ENCODE measurements around the gene DGKD. TPM values are rescaled to one million over a fixed set of nuclear protein-coding genes. Genes with fewer than 3 reads are reported as not detected.

Gene DGKD
- total RNA-seq, 1 donor from 2014 or later: 69.3 TPM

DNA sequence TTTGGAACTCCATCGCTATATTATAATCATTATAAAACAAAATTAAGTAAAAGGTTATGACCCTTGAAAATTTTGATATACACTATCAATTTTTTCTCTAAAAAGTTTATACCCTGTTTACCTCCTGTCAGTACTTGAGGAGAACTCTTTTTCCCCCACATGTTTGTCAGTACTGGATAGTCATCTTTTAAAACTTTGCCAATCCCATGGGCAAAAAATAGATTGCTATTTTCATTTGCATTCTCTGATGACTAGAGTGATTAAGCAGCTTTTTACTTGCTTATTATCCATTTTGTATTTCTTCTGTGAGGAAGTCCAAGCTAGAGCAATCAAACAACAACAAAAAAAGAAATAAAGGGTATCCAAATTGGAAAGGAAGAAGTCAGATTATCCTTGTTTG is 76.4 kb downstream of the DGKD start:
- intact Hi-C loops (cut with DNase I): no loop called here
- Histone ChIP-seq H3K27ac (no peak overlapping the region), H3K36me3 (peaks cover 13% of the 10 kb centered on the region), H3K4me1 (no peaks in the 10 kb centered on the region), H3K27me3 (ENCODE audit: low read depth) (no peaks in the 10 kb centered on the region), H3K4me3 (no peak overlapping the region), H3K9me3 (no peaks in the 10 kb centered on the region)
- ATAC-seq (no peak), DNase-seq (no peak)
- TF ChIP-seq, protein P1, sequence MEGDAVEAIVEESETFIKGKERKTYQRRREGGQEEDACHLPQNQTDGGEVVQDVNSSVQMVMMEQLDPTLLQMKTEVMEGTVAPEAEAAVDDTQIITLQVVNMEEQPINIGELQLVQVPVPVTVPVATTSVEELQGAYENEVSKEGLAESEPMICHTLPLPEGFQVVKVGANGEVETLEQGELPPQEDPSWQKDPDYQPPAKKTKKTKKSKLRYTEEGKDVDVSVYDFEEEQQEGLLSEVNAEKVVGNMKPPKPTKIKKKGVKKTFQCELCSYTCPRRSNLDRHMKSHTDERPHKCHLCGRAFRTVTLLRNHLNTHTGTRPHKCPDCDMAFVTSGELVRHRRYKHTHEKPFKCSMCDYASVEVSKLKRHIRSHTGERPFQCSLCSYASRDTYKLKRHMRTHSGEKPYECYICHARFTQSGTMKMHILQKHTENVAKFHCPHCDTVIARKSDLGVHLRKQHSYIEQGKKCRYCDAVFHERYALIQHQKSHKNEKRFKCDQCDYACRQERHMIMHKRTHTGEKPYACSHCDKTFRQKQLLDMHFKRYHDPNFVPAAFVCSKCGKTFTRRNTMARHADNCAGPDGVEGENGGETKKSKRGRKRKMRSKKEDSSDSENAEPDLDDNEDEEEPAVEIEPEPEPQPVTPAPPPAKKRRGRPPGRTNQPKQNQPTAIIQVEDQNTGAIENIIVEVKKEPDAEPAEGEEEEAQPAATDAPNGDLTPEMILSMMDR (IDR thresholded peaks at IDR 0.05): no peak

DNA sequence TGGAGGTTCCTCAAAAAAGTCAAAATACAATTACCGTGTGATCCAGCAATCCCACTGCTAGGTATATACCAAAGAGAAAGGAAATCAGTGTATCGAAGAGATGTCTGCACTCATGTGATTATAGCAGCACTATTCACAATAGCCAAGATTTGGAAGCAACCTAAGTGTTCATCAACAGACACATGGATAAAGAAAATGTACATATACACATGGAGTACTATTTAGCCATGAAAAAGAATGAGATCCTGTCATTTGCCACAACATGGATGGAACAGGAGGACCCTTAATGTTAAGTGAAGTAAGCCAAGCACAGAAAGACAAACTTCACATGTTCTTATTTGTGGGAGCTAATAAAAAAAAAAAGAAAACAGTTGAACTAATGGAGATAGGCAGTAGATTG is 78.7 kb downstream of the DGKD start:
- intact Hi-C loops (cut with DNase I): no loop called here
- TF ChIP-seq, protein P1 (IDR thresholded peaks at IDR 0.05): no peak

DNA sequence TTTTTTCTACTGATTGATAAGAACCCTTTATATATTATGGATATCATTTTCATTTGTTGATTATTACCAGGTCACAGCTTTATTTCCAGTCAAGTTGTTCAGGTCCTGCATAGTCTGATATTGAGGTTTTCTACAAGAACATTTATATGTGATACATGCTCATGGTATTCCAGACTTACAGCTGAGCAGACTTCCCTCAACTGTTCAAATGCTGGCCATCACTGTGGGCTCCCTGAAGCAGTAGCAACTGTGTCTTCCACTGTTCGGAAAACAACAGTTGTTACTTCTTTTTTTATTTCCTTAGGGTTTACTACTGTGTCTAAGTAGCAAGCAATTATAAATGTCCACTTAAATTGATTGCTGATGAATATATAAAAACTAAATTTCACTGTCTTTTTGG is 79.5 kb downstream of the DGKD start:
- Histone ChIP-seq H3K4me3 (no peak overlapping the region), H3K4me1 (no peaks in the 10 kb centered on the region), H3K36me3 (peaks cover 45% of the 10 kb centered on the region), H3K27ac (no peak overlapping the region), H3K27me3 (ENCODE audit: low read depth) (no peaks in the 10 kb centered on the region), H3K9me3 (no peaks in the 10 kb centered on the region)
- ATAC-seq: no peak
- intact Hi-C loops (cut with DNase I): no loop called here
- TF ChIP-seq, protein P1 (IDR thresholded peaks at IDR 0.05): no peak
- no peak for DNase-seq

More for the DNA sequence above, 78.7 kb downstream of the DGKD start:
- Histone ChIP-seq H3K4me3 (no peak overlapping the region), H3K9me3 (no peaks in the 10 kb centered on the region), H3K27ac (no peak overlapping the region), H3K4me1 (no peaks in the 10 kb centered on the region), H3K27me3 (ENCODE audit: low read depth) (no peaks in the 10 kb centered on the region), H3K36me3 (peaks cover 37% of the 10 kb centered on the region)
- DNase-seq (no peak), ATAC-seq (no peak)

DNA sequence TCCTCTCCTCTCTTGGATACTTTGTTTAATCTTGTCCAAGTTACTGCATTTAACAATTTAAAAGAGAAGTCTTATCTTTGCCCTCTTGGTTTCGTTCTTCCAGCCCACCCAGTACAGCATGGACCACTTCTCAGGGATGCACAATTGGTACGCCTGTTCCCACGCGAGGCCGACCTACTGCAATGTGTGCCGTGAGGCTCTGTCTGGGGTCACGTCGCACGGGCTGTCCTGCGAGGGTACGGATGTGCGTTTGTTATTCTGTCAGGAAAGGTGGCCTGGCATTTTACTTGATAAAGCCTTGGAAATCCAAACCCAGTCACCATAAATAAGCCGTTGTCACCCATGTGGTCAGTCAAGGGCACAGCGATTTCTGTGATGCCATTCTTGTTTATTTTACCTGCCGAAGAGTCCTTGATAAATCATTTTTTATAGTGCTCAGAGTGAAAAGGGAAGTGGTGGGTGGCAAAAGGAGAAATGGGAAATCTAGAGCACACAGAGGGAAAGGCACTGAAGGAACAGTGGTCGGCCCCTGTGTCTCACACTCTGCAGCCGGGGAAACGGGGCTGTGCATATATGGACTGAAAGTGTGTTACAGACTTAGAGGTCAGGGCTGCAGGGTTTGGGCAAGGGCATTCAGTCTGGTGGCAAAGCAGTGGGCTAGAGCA is 80.5 kb downstream of the DGKD start:
- Histone ChIP-seq H3K27me3 (ENCODE audit: low read depth) (no peaks in the 10 kb centered on the region), H3K4me1 (no peaks in the 10 kb centered on the region), H3K9me3 (no peaks in the 10 kb centered on the region), H3K36me3 (peaks cover 55% of the 10 kb centered on the region), H3K27ac (no peak overlapping the region), H3K4me3 (no peak overlapping the region)
- no peak for DNase-seq
- TF ChIP-seq, protein P1 (IDR thresholded peaks at IDR 0.05): no peak
- peak in 1 of 2 donors; percentile 35 for ATAC-seq
- intact Hi-C loops (cut with DNase I): no loop called here

DNA sequence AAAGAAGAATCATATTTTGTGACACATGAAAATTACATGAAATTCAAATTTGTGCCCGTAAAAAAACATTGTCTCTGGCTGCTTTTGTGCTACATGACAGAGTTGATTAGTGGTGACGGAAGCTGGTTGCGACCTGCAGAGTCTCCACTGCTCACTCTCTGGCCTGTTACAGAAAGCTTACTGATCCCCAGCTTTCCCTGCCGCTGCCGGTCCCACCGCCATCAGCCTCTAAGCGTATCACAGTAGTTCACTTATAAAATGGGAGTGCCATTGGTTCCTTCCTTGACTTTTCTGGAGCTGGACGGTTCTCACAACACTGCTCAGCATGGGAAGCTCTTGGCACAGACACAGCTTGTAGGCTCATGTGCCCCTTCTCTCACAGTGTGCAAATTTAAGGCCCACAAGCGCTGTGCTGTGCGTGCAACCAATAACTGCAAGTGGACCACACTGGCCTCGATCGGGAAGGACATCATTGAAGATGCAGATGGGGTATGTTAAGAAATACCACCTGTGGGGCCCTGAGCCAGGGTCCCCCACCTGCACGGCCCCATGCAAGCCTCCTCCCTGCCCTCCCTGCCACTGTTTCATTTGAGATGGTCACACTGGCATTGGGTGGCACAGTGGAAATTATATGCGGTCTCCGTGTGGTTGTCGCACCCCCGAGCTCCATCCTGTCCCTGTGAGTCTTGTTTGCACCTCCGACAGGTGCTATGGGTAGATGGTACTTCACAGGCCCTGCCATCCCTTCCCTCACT is 81.3 kb downstream of the DGKD start:
- intact Hi-C loops (cut with DNase I): no loop called here
- Histone ChIP-seq H3K4me1 (no peaks in the 10 kb centered on the region), H3K4me3 (no peak overlapping the region), H3K9me3 (no peaks in the 10 kb centered on the region), H3K27ac (no peak overlapping the region), H3K36me3 (peaks cover 63% of the 10 kb centered on the region), H3K27me3 (ENCODE audit: low read depth) (no peaks in the 10 kb centered on the region)
- ATAC-seq (no peak), DNase-seq (no peak)
- TF ChIP-seq, protein P1 (IDR thresholded peaks at IDR 0.05): no peak

Measured in lower lobe of right lung (tissue), 2 donors.